Fibroblast of skin of left quadriceps (primary cell): ENCODE measurements around the gene UBE2E2.
"Not testable (repeated sequence)": the region's sequence is repeated elsewhere in the genome, so short reads cannot be mapped to it uniquely, and the experiment has no call there.

ENCODE experiments used
- DNase-seq, 2 experiments: peaks; one replicate each; pipeline ENCODE4 v3.0.0-alpha.2; 2013; ENCODE audit warnings: low read depth in 2 of 2

UBE2E2 gene

DNA sequence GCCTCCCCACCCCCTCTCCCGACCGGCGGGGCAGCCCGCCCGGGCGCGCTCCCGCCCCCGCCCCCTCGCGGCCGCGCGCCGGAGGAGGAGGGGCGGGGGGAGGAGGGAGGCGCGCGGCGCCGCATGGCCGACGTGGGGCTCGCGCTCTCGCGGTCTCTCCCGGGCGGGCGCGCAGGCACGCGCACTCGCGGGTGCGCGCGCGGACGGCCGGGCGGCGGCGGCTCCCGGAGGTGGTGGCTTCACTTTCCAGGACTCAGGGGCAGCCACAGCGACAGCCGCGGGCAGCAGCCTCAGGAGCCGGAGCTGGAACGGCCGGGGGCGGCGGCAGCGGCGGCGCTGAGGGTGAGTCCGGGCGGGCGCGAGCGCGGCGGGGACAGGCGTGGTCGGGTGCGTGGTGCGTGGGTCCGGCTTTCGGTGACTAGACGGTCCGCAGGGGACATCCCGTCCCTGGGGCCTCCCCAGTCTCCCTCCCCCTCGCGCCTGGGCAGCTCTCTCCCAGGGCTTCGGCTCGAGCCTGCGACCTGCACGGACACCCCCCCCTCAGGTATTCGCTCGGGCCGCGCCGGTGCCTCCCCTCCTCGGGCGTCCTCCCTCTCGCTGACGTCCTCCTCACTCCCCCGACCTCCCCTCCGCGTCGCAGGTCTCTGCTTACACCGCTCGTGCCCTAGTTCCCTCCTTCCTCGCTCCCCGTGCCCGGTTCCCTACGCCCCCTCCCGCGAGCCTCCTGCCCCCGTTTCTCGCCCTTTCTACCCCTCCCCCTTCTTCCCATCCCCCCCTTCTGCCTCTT, at the start of gene UBE2E2:
TSS of gene UBE2E2 (plus strand) at position 407 of the 787 bp plus-strand sequence.
- DNase-seq = peak; percentile 39 to 44

GRCh38 chr3:23153436-23153835, 49.7 kb upstream of the UBE2E2 start:
- no peak for DNase-seq

DNA sequence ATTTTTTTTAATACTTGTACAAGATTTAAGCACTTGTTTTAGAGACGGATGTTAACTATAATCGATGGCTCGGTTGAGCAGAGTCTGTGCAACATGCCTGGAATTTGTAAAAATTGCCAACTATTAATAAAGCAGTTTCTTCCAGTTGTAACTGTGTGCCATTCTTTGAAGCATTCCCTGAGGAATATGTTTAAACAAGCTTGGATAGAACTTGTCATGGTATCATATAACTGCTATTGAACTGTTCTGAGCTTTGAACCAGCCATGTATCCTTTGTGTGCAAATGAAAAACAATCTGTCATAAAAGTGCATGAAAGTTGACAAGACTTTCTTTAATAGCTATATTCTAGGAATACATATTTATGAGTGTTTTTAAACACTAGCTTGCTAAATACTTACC, 45.8 kb upstream of the UBE2E2 start:
- no peak for DNase-seq

GRCh38 chr3:23159929-23160328, 43.2 kb upstream of the UBE2E2 start:
- DNase-seq = peak; percentile 59 to 61

DNA sequence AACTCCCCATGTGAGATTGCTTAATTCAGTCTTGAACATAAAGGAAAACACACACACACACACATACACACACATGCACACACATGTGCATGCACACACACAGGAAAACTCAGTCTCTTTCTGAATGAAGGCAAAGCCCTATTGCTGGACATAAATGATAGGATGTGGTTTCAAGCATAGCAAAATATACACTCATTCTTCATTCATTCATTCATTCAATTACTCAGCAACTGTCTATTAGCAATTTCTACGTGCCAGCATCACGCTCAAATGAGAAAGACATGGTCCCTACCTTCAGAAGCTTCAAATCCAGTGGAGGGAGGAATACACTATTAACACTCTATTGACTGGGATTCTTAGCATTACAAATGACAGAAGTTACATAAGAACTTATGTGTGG, 41.8 kb upstream of the UBE2E2 start:
- no peak for DNase-seq

DNA sequence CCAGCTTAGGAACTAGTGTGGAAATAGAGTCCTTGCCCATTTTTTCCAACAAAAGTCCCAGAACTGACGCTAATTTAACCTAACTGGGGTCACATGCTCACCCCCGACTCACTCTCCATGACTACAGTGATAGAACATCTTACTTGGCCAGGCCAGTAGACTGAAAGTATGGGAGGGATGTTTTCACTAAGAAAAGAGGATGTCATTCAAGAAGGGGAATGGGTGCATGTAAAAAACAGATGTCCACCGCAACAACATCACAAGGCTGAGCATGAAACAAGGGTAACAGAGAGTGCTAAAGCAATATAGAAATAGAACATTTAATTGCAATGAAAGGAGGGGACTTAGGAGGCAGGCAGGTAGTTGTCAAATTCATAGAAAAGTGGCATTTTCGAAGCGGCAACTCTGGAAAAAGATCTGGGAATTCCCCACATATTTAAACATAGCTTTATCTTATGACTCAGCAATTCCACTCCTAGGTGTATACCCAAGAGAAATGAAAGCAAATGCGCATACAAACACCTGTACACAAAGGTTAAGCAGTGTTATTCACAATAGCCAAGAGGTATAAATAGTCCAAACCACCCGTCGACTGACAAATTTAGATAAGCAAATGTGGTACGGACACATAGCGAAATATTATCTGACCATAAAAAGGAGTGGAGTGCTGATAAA, 41.1 kb upstream of the UBE2E2 start:
- no peak for DNase-seq

- DNase-seq = no peak
Observed at GRCh38 chr3:23162934-23163333, 40.2 kb upstream of the UBE2E2 start.

DNA sequence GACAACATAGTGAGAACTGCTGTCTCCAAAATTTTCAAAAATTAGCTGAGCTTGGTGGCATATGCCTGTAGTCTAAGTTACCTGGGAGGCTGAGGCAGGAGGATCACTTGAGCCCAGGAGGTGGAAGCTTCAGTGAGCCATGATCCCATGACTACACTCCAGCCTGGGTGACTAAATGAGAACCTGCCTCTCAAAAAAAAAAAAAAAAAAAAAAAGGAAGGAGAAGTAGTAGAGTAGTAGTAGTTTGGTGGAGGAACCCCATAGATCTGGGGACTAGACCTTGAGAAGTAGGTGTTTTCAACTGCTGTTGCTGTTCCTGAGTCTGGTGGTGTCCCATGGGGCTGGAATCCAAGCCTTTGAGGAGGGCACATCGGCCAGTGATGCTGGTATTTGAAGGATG, 38.4 kb upstream of the UBE2E2 start:
- no peak for DNase-seq

GRCh38 chr3:23165571-23165970, 37.6 kb upstream of the UBE2E2 start:
- DNase-seq = no peak

DNA sequence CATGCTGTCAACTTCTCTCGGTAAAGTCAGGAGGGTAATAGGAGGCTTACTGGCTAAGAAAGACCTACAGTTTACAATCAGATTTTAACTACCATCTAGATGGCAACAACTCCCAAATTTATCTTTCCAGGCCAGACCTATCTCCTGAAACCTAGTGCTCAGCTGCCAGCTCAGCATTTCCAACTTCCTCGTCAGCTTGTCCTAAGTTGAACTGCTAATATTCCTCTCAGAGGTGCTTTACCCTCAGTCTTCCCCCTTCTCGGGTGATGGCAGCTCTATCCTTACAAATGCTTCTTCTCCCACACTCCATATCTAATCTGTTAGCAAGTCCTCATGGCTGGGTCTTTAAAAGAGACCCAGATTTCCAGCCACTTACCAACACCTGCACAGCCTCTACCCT, 36.9 kb upstream of the UBE2E2 start:
- DNase-seq = no peak

DNA sequence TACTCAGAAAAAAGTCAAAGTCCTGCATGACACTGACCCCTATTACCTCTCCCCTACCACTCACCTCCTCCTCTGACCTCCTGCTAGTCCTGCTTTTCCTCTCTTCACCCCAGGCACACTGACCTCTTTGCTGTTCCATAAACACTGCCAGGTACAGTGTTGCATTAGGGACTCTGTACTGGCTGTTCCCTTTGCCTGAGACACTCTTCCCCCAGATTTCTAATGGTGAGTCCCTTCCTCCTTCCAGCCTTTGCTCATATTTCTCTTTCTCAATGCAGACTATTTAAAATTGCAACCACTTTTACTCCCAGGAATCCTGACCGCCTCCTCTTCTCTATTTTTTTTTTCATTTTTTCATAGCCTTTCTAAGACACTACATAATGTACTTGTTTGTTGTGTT, 36.3 kb upstream of the UBE2E2 start:
- DNase-seq = no peak

DNA sequence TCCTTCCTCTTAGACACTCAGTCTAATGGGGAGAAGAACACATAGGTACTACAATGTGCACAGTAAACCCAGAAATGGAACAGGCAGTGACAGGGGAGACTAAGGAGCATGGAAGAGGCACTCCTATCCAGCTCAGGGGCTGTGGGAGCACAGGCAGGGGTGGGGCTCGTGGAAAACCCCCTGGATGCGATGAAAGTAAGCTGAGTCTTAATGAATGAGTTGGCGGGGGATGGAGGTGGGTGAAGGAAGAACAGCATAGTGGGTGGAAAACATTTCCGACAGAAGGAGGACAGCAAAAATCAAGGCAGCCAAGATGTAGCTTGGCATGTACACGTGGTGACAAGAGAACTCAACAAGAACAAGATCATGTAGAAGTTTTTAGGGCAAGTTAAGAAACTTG, 33.6 kb upstream of the UBE2E2 start:
- no peak for DNase-seq

- DNase-seq = no peak
Observed at GRCh38 chr3:23170291-23170690, 32.8 kb upstream of the UBE2E2 start.

GRCh38 chr3:23172059-23172458, 31.1 kb upstream of the UBE2E2 start:
- no peak for DNase-seq

DNA sequence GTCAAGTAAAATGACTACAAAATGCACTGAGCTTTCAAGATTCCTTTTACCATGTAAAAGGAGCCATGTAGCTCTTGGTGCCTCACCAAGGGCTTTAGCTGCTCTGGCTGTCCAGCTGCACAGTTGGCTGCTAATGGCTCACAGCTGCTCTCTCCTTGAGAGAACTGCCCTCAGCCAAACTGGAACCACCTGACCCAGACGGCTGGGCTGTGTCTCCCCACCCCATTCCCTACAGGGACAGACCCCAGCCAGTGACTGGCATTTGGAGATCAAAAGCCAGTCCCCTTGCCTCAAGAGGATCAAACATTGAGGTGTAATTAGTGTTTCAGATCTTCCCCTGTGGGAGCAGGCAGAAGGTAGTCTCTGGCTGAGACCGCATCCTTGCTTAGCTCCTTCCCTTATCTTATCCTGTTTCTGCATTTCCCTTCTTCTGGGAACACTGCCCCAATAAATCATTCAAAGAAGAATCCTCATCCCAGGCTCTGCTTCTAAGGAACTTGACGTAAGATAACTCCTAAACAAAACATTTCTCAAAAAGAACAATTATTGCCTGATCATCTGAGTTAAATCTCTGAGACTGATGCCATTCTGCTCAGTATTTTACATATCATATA, 28.6 kb upstream of the UBE2E2 start:
- no peak for DNase-seq

DNA sequence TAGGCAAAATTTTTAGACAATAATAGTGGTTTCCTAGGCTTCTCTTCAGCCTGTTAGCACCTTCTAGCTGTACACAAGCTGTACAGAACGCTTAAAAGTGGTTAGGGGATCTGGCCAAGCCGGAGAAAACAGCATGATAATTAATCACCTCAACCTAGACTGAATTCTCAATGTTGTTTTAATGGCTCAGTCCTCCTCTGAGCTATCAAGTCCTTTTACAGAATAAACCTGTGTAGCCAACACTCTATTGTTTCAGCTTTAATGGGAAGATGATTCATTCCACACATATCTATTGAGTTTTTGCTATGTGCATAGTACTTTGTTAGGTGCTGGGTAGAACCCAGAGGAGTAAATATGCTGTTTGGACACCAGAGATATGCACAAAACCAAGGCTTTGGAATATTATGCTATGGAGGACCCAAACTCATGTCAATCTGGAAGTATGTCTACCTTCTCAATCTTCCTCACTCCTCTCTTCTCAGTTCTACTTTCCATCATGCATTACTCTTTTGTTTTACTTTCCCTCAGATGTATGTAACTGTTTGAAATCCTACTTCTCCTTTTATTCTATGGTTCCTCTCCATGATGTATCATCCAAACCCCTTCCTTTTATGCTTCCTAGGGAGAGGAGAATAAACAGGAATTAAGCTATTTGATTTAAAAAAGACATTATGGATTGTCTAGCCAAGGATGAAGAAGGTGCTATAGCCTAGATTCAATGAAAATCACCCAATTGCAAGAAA, 27.6 kb upstream of the UBE2E2 start:
- no peak for DNase-seq

DNA sequence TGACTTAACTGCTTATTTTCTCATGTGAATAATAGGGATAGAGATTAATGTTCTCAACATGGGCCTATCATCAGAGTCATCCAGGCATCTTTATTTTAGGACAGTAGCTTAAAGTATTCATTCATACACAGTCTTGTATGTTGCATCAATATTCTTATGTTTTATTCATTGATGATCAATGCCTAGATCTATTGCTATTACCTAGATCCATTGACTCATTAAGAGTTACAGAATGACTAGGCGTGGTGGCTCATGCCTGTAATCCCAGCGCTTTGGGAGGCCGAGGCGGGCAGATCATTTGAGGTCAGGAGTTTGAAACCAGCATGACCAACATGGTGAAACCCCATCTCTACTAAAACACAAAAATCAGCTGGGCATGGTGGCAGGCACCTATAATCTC, 26.3 kb upstream of the UBE2E2 start:
- not testable (repeated sequence) for DNase-seq

GRCh38 chr3:23182996-23183513, 20.1 kb upstream of the UBE2E2 start:
- DNase-seq = no peak

DNA sequence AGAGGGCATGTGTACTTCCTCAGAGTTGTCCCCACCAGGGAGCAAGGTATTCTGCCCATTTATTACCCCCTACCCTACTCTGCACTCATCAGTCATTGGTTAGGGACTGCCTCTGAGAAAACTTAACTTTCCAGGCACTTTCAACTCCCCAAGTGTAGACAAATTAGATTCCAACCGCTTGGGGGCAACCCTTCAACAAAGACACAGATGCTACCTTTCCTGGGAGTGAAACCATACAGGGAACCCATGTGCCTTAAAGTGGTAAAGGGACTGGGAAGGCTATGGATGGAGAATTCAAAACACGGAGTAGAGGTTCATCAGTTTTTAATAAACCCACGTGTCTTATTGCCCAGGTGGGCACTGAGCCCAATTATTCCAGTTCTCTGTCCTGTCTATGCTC, 19.4 kb upstream of the UBE2E2 start:
- DNase-seq = peak; percentile 41 to 43

DNA sequence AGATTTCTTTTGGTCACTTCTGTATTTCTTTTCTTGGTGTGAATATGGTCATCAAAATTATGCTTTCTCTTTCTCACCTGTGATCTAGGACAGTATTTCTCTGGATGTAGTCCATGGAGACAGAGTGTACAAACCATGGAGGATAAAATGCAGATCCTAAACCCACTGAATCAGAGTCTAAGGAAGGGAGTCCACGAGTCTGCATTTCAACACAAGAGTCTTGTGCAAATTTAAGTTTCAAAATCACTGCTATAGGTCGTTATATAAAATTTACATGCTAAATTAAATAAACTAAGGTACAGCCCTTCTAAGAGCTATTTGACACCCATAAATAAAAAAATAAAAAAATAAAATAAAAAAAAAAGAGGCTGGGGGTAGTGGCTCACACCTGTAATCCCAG, 17.3 kb upstream of the UBE2E2 start:
- no peak for DNase-seq

- no peak for DNase-seq
Observed at GRCh38 chr3:23189187-23189586, 13.9 kb upstream of the UBE2E2 start.

GRCh38 chr3:23192816-23193215, 10.3 kb upstream of the UBE2E2 start:
- no peak for DNase-seq
